Endodermal cell (in vitro differentiated cells): ENCODE data around the gene LDAH. TPM values are rescaled to one million over a fixed set of nuclear protein-coding genes. Genes with fewer than 3 reads are reported as not detected.

ENCODE experiments used
- DNase-seq: peaks from one replicate; pipeline ENCODE4 v3.0.0-alpha.2; 2017
- H3K27ac ChIP-seq: 2 replicates; pipeline ENCODE4 v1.5.1; 2013; ENCODE audit warnings: mild to moderate bottlenecking, low read depth, low read length, moderate library complexity
- H3K27me3 ChIP-seq: 2 replicates; pipeline ENCODE4 v1.6.1; 2013; ENCODE audit warnings: mild to moderate bottlenecking, low read length, moderate library complexity; ENCODE audit not compliant: insufficient read depth, control insufficient read depth, poor library complexity, severe bottlenecking
- H3K36me3 ChIP-seq: 2 replicates; pipeline ENCODE4 v1.7.0; 2013; ENCODE audit warnings: mild to moderate bottlenecking, low read length, moderate library complexity; ENCODE audit not compliant: control insufficient read depth, insufficient read depth
- H3K4me1 ChIP-seq: one replicate; pipeline ENCODE4 v1.7.0; 2013; ENCODE audit warnings: low read length; ENCODE audit not compliant: control insufficient read depth, insufficient read depth
- H3K4me3 ChIP-seq: 2 replicates; pipeline ENCODE4 v1.5.1; 2013; ENCODE audit warnings: mild to moderate bottlenecking, low read length, moderate library complexity
- H3K9ac ChIP-seq: 2 replicates; pipeline ENCODE4 v1.6.1; 2013; ENCODE audit warnings: mild to moderate bottlenecking, low read length, moderate library complexity; ENCODE audit not compliant: poor library complexity, severe bottlenecking; ENCODE audit errors: extremely low read depth
- H3K9me3 ChIP-seq: 2 replicates; pipeline ENCODE4 v1.6.1; 2013; ENCODE audit warnings: mild to moderate bottlenecking, low read length, moderate library complexity; ENCODE audit not compliant: control insufficient read depth
- H3K27ac Mint-ChIP-seq: 2 replicates; pipeline ENCODE4 v1.8.0; 2020; ENCODE audit warnings: mixed read lengths
- H3K27me3 Mint-ChIP-seq: 2 replicates; pipeline ENCODE4 v1.8.0; 2021; ENCODE audit warnings: mild to moderate bottlenecking, mixed read lengths; ENCODE audit not compliant: insufficient read depth
- H3K36me3 Mint-ChIP-seq: 2 replicates; pipeline ENCODE4 v1.8.0; 2020; ENCODE audit warnings: low read depth, mixed read lengths
- H3K4me1 Mint-ChIP-seq: 2 replicates; pipeline ENCODE4 v1.8.0; 2020; ENCODE audit warnings: mixed read lengths
- H3K4me3 Mint-ChIP-seq: 2 replicates; pipeline ENCODE4 v1.8.0; 2020; ENCODE audit warnings: mild to moderate bottlenecking, moderate library complexity, mixed read lengths
- H3K9me3 Mint-ChIP-seq: 2 replicates; pipeline ENCODE4 v1.8.0; 2020; ENCODE audit warnings: mild to moderate bottlenecking, mixed read lengths
- WGBS, 2 experiments: methylation state at CpG; one replicate each; pipeline versions ENCODE4 v1.1.5 to v1.1.7; 2013; ENCODE audit warnings: missing lambda C conversion rate in 2 of 2, mixed read lengths in 1 of 2; ENCODE audit not compliant: insufficient coverage in 1 of 2, insufficient read length in 1 of 2; 5-methylcytosine and 5-hydroxymethylcytosine counted together
- total RNA-seq, 2 donors: library from RNA; stranded (reverse); fragmentation: NEBNext Ultra II Directional in 1 of 2; extraction: Animal tissue kit (Norgen Biotek cat#: 25700) in 1 of 2; gene quantifications; 2 replicates in 1 of 2; 3 replicates in 1 of 2; pipeline ENCODE4 v1.2.1, GENCODE V29; 2021
- TF ChIP-seq, protein P1 (sequence below): fragments of 200-600 bp; sonication (generic); conservative IDR thresholded peaks from 2 replicates; pipeline ENCODE4 v1.5.0; 2021; ENCODE audit warnings: antibody characterized with exemption, mild to moderate bottlenecking

Gene LDAH
- total RNA-seq, 2 donors from 2014 or later = 28.7 to 42.2 TPM

DNA sequence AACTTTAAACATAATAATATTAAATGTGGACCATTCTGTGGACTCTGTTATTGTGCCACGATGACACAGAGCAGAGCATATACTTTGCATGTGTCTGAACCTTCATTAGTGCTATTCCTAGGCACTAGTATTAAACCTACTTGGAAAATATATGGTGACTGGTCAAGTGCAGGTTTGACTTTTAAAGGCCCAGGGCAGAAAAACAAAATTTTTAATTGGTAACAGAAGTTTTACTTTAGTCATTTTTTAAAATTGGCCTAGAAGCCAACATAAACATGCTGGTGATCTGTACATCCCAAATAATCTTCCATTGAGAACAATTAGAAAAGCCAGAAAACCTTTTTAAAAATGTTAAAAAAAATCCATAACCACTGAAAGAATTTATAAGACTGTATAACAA is 16.6 kb downstream of the LDAH start:
- H3K27me3 ChIP-seq = no peaks in the 10 kb centered on the region
- Mint-ChIP-seq H3K9me3 (no peaks in the 10 kb centered on the region), H3K27me3 (no peaks in the 10 kb centered on the region), H3K36me3 (no peaks in the 10 kb centered on the region), H3K4me1 (no peaks in the 10 kb centered on the region), H3K27ac (no peak overlapping the region), H3K4me3 (no peak overlapping the region)
- no peak overlapping the region for H3K27ac ChIP-seq
- H3K4me1 ChIP-seq = no peaks in the 10 kb centered on the region
- H3K4me3 ChIP-seq = no peak overlapping the region
- no peaks in the 10 kb centered on the region for H3K36me3 ChIP-seq
- H3K9ac ChIP-seq = no peak overlapping the region
- no peaks in the 10 kb centered on the region for H3K9me3 ChIP-seq
- DNase-seq = no peak
- 88 to 100% methylated on average over 1 of the region's 1 CpG for WGBS, 2 experiments
- TF ChIP-seq, protein P1, sequence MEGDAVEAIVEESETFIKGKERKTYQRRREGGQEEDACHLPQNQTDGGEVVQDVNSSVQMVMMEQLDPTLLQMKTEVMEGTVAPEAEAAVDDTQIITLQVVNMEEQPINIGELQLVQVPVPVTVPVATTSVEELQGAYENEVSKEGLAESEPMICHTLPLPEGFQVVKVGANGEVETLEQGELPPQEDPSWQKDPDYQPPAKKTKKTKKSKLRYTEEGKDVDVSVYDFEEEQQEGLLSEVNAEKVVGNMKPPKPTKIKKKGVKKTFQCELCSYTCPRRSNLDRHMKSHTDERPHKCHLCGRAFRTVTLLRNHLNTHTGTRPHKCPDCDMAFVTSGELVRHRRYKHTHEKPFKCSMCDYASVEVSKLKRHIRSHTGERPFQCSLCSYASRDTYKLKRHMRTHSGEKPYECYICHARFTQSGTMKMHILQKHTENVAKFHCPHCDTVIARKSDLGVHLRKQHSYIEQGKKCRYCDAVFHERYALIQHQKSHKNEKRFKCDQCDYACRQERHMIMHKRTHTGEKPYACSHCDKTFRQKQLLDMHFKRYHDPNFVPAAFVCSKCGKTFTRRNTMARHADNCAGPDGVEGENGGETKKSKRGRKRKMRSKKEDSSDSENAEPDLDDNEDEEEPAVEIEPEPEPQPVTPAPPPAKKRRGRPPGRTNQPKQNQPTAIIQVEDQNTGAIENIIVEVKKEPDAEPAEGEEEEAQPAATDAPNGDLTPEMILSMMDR = no peak

DNA sequence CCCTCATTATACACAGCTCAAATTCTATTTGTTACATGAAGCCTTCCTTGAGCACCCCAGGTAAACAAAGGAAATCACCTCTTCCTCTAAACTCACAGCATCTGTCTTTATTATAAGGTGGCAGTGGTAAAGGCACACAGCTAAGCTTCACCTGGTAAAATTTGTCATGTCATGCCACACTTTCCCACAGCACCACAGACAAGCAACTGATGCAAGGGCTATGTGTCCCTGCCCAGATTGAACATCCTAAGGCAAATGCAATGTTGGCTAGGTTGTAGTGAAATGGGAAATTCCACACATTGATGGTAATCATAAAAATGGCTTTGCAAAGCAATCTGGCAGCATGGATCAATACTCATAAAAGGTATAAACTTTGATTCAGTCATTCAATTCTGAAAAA is 18.9 kb downstream of the LDAH start:
- Histone ChIP-seq H3K9me3 (no peaks in the 10 kb centered on the region), H3K4me1 (no peaks in the 10 kb centered on the region), H3K4me3 (no peak overlapping the region), H3K36me3 (no peaks in the 10 kb centered on the region), H3K27ac (no peak overlapping the region), H3K9ac (no peak overlapping the region), H3K27me3 (no peaks in the 10 kb centered on the region)
- TF ChIP-seq, protein P1 = no peak
- Mint-ChIP-seq H3K27me3 (no peaks in the 10 kb centered on the region), H3K9me3 (no peaks in the 10 kb centered on the region), H3K36me3 (no peaks in the 10 kb centered on the region), H3K4me1 (no peaks in the 10 kb centered on the region), H3K27ac (peak overlapping the region; percentile 5), H3K4me3 (no peak overlapping the region)
- DNase-seq = no peak

DNA sequence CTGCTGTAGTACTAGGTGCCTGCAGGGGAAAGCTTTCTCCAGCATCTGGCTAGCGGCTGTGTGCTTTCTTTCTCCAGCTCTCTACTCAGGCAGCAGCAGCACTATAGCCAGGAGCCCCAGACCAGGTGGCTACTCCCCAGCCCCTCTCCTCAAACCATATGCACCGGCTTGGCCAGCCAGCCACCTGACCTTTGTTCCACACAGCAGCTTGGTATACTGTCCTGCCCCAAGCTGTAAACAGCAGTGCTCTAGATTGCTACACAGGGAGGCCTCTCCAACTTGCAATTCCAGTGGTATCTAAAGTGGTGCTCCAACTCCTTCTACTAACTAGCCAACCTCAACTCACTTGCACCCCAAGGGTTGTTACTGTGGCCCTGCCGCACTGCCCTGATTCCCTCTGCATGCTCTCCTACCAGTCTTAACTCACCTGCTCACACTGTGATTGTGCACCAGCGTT is 19.6 kb downstream of the LDAH start:
- H3K9me3 Mint-ChIP-seq = no peaks in the 10 kb centered on the region
- Histone ChIP-seq H3K9me3 (no peaks in the 10 kb centered on the region), H3K36me3 (no peaks in the 10 kb centered on the region), H3K27me3 (no peaks in the 10 kb centered on the region), H3K27ac (no peak overlapping the region), H3K9ac (no peak overlapping the region), H3K4me3 (no peak overlapping the region), H3K4me1 (no peaks in the 10 kb centered on the region)
- no peaks in the 10 kb centered on the region for H3K36me3 Mint-ChIP-seq
- no peak for DNase-seq
- H3K4me3 Mint-ChIP-seq = no peak overlapping the region
- WGBS, 2 experiments = 89 to 100% methylated on average over 4 of the region's 4 CpGs
- peak overlapping the region; percentile 12 for H3K27ac Mint-ChIP-seq
- H3K4me1 Mint-ChIP-seq = no peaks in the 10 kb centered on the region
- TF ChIP-seq, protein P1 = no peak
- H3K27me3 Mint-ChIP-seq = no peaks in the 10 kb centered on the region
